Lung (tissue), 12 donors: ENCODE results near the gene ABCB7. TPM values are rescaled to one million over a fixed set of nuclear protein-coding genes. Genes with fewer than 3 reads are reported as not detected.
"Not testable (repeated sequence)": the region's sequence is repeated elsewhere in the genome, so short reads cannot be mapped to it uniquely, and the experiment has no call there.

Experiments used
- ATAC-seq: fragments of 200-7000 bp; cut with Tn5 transposase; one replicate; pipeline ENCODE4 v1.9.1; 2020; ENCODE audit warnings: moderate number of reproducible peaks; ENCODE audit not compliant: insufficient read depth, low FRiP score
- DNase-seq, 3 donors: peaks; one replicate each; pipeline ENCODE4 v3.0.0-alpha.2; 2013 to 2017
- H3K27ac ChIP-seq, 2 donors: one replicate each; pipeline ENCODE4 v1.5.1; 2013; ENCODE audit warnings: mild to moderate bottlenecking in 2 of 2, moderate library complexity in 2 of 2, control low read depth in 1 of 2, inconsistent platforms in 1 of 2, low read depth in 1 of 2, low read length in 1 of 2
- H3K27me3 ChIP-seq, 3 donors: one replicate each; pipeline ENCODE4 v1.5.1; 2013; ENCODE audit warnings: low read length in 2 of 3; ENCODE audit not compliant: control insufficient read depth in 3 of 3, insufficient read depth in 3 of 3
- H3K36me3 ChIP-seq, 4 donors: one replicate each; pipeline ENCODE4 v1.5.1; 2013; ENCODE audit warnings: low read length in 4 of 4, mild to moderate bottlenecking in 1 of 4, moderate library complexity in 1 of 4; ENCODE audit not compliant: control insufficient read depth in 4 of 4, insufficient read depth in 4 of 4
- H3K4me1 ChIP-seq, 5 donors: one replicate each; pipeline ENCODE4 v1.5.1; 2013; ENCODE audit warnings: low read length in 5 of 5, mild to moderate bottlenecking in 2 of 5, moderate library complexity in 1 of 5; ENCODE audit not compliant: control insufficient read depth in 5 of 5, insufficient read depth in 5 of 5
- H3K4me3 ChIP-seq: one replicate; pipeline ENCODE4 v1.5.1; 2013; ENCODE audit warnings: mild to moderate bottlenecking, control low read depth, moderate library complexity
- H3K9ac ChIP-seq, 2 donors: one replicate each; pipeline ENCODE4 v1.5.1; 2013; ENCODE audit warnings: low read length in 2 of 2, control low read depth in 1 of 2; ENCODE audit not compliant: insufficient read depth in 1 of 2
- H3K9me3 ChIP-seq, 4 donors: one replicate each; pipeline ENCODE4 v1.5.1; 2013; ENCODE audit warnings: low read length in 3 of 4, mild to moderate bottlenecking in 1 of 4, moderate library complexity in 1 of 4; ENCODE audit not compliant: control insufficient read depth in 4 of 4, insufficient read depth in 3 of 4
- WGBS, 2 donors: extraction: QIAGEN DNeasy Blood & Tissue Kit; methylation state at CpG; one replicate each; pipeline ENCODE4 v1.1.7; 2013; 5-methylcytosine and 5-hydroxymethylcytosine counted together
- polyA plus RNA-seq, 2 donors: library from polyadenylated mRNA; stranded (reverse); fragments of 200-250 nt; gene quantifications; one replicate each; pipeline ENCODE4 v1.2.1, GENCODE V29; 2013
- total RNA-seq, 2 donors: library from RNA; depleted of rRNA in 1 of 2; stranded (reverse); fragments of >200 nt in 1 of 2; gene quantifications; one replicate each; pipeline ENCODE4 v1.2.1, GENCODE V29; 2014 to 2021
- TF ChIP-seq, protein P1 (sequence below): IDR thresholded peaks from 2 replicates; pipeline ENCODE4 v1.5.1; 2012; ENCODE audit warnings: mild to moderate bottlenecking; ENCODE audit errors: control extremely low read depth, extremely low read depth
- donor health status: control.
- donor health status: control.
- donor health status: Bipolar disorder and iron deficiency.
- donor health status: healthy.
- donor health status: DM: yes; HTN: yes; CAD: no.

Gene ABCB7
- total and polyA plus RNA-seq, 4 donors: 8.2 to 41.3 (median 15.0) TPM

GRCh38 chrX:75131973-75132627, 24.0 kb downstream of the ABCB7 start:
- TF ChIP-seq, protein P1, sequence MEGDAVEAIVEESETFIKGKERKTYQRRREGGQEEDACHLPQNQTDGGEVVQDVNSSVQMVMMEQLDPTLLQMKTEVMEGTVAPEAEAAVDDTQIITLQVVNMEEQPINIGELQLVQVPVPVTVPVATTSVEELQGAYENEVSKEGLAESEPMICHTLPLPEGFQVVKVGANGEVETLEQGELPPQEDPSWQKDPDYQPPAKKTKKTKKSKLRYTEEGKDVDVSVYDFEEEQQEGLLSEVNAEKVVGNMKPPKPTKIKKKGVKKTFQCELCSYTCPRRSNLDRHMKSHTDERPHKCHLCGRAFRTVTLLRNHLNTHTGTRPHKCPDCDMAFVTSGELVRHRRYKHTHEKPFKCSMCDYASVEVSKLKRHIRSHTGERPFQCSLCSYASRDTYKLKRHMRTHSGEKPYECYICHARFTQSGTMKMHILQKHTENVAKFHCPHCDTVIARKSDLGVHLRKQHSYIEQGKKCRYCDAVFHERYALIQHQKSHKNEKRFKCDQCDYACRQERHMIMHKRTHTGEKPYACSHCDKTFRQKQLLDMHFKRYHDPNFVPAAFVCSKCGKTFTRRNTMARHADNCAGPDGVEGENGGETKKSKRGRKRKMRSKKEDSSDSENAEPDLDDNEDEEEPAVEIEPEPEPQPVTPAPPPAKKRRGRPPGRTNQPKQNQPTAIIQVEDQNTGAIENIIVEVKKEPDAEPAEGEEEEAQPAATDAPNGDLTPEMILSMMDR: no peak
- H3K9ac ChIP-seq: no peak overlapping the region
- H3K36me3 ChIP-seq: no peaks in the 10 kb centered on the region
- 83 to 96% methylated on average over 9 of the region's 9 CpGs for WGBS, 2 donors
- H3K4me1 ChIP-seq: peaks cover 0 to 7% (median 0%) of the 10 kb centered on the region in 5 donors
- no peaks in the 10 kb centered on the region for H3K9me3 ChIP-seq
- peak overlapping the region in 1 of 2 donors; percentile 41 for H3K27ac ChIP-seq
- no peak for DNase-seq
- ATAC-seq: no peak
- no peak overlapping the region for H3K4me3 ChIP-seq
- no peaks in the 10 kb centered on the region for H3K27me3 ChIP-seq

DNA sequence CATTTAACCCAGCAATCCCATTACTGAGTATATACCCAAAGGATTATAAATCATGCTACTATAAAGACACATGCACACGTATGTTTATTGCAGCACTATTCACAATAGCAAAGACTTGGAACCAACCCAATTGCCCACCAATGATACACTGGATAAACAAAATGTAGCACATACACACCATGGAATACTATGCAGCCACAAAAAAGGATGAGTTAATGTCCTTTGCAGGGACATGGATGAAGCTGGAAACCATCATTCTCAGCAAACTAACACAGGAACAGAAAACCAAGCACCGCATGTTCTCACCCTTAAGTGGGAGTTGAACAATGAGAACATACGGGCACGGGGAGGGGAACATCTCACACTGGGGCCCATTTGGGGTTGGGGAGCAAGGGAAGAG, 27.0 kb downstream of the ABCB7 start:
- DNase-seq, H3K36me3 ChIP-seq, ATAC-seq, H3K9me3 ChIP-seq, H3K27ac ChIP-seq, H3K27me3 ChIP-seq, H3K4me3 ChIP-seq, H3K4me1 ChIP-seq, H3K9ac ChIP-seq: not testable (repeated sequence)
- WGBS, 2 donors: 94 to 100% methylated on average over 4 of the region's 4 CpGs

DNA sequence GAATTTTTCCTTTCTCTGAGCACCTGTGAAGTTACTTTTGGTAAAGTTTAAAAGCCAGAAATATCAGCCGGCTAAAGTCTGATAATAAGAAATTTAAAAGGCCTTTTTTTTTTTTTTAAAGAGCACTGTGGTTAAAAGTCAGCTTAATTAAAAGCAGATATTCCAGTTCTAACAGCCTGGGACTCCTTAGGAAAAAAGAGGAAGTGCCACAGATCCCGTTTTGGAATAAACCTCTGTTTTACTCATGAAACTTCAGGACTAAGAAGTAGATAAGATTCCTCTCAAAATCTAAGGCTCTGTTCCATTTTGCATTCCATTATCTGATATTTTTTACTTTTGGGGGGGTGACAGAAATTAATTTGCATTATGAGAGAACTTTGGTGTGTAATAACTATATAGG, 37.8 kb downstream of the ABCB7 start:
- no peak for DNase-seq
- Histone ChIP-seq H3K9me3 (no peaks in the 10 kb centered on the region), H3K4me3 (no peak overlapping the region), H3K9ac (no peak overlapping the region), H3K4me1 (no peaks in the 10 kb centered on the region), H3K27me3 (no peaks in the 10 kb centered on the region), H3K36me3 (no peaks in the 10 kb centered on the region), H3K27ac (no peak overlapping the region)
- 65 to 73% methylated on average over 2 of the region's 2 CpGs for WGBS, 2 donors
- TF ChIP-seq, protein P1: no peak
- ATAC-seq: no peak

GRCh38 chrX:75115707-75116413, 40.2 kb downstream of the ABCB7 start:
- H3K27ac ChIP-seq: no peak overlapping the region
- no peaks in the 10 kb centered on the region for H3K9me3 ChIP-seq
- 72 to 93% methylated on average over 5 of the region's 5 CpGs for WGBS, 2 donors
- H3K4me1 ChIP-seq: no peaks in the 10 kb centered on the region
- no peak overlapping the region for H3K9ac ChIP-seq
- TF ChIP-seq, protein P1: no peak
- no peak overlapping the region for H3K4me3 ChIP-seq
- no peaks in the 10 kb centered on the region for H3K36me3 ChIP-seq
- no peak for ATAC-seq
- no peaks in the 10 kb centered on the region for H3K27me3 ChIP-seq
- DNase-seq: no peak
